WI38 (cell line): ENCODE data around the gene ANKRD34A.
A peak's percentile ranks its signal among the peaks of the same experiment; 100 is the strongest.
"Not testable (repeated sequence)": the region's sequence is repeated elsewhere in the genome, so short reads cannot be mapped to it uniquely, and the experiment has no call there.

Source experiments
- H3K4me3 ChIP-seq: 2 replicates; pipeline ENCODE4 v1.5.1; 2011; ENCODE audit warnings: low read depth, mild to moderate bottlenecking, control low read depth, low read length
- CTCF ChIP-seq: IDR thresholded peaks from 2 replicates; pipeline ENCODE4 v1.5.1; 2012; ENCODE audit warnings: low read depth, mild to moderate bottlenecking, control low read depth, low read length

Gene ANKRD34A

GRCh38 chr1:145942405-145942804 lies 22.0 kb downstream of the ANKRD34A start:
- no peak for TF ChIP-seq CTCF
- H3K4me3 ChIP-seq, result no peak overlapping the region

- TF ChIP-seq CTCF, result no peak
- H3K4me3 ChIP-seq, result no peak overlapping the region
Measured at GRCh38 chr1:145937436-145937835, 26.9 kb downstream of the ANKRD34A start.

- TF ChIP-seq CTCF, result no peak
- H3K4me3 ChIP-seq, result no peak overlapping the region
Measured at GRCh38 chr1:145936247-145936646, 28.1 kb downstream of the ANKRD34A start.

GRCh38 chr1:145935708-145936107 lies 28.7 kb downstream of the ANKRD34A start:
- no peak for TF ChIP-seq CTCF
- H3K4me3 ChIP-seq, result no peak overlapping the region

- H3K4me3 ChIP-seq, result not testable (repeated sequence)
Measured at GRCh38 chr1:145932522-145933009, 31.8 kb downstream of the ANKRD34A start.

- TF ChIP-seq CTCF, result no peak
- peak overlapping the region; percentile 68 for H3K4me3 ChIP-seq
Measured at GRCh38 chr1:145927916-145928643, 36.3 kb downstream of the ANKRD34A start.

- H3K4me3 ChIP-seq, result peak within 1 kb of the TSS; percentile 68
- peak; percentile 67 for TF ChIP-seq CTCF
Measured at GRCh38 chr1:145927063-145927886, 37.1 kb downstream of the ANKRD34A start, which contains the start of gene RBM8A. Gene RBM8A, minus strand, starts transcription at chr1:145927484. Its CDS starts 58 bp downstream, at chr1:145927426.
